ENCODE results near the gene PPFIA2.

PPFIA2 gene

GRCh38 chr12:81249976-81250375, 509.2 kb downstream of the PPFIA2 start:
- H3K36me3 ChIP-seq (ENCODE audit: insufficient read depth, low read length) = no peaks in the 10 kb centered on the region
- no peaks in the 10 kb centered on the region for H3K9me3 ChIP-seq (ENCODE audit: low read depth, low read length)
- H3K27ac ChIP-seq = no peak overlapping the region
- no peak for TF ChIP-seq POLR2AphosphoS5 (IDR thresholded peaks at IDR 0.05; ENCODE audit: borderline replicate concordance, low read depth, low read length)
- TF ChIP-seq EZH2 (IDR thresholded peaks at IDR 0.05) = no peak
- DNase-seq (ENCODE audit: low read depth, low spot score) = no peak
- H3K4me3 ChIP-seq = peak overlapping the region; percentile 38; the same call in 1 of the 2 replicates
- H3K9ac ChIP-seq (ENCODE audit: insufficient read length) = no peak overlapping the region

DNA sequence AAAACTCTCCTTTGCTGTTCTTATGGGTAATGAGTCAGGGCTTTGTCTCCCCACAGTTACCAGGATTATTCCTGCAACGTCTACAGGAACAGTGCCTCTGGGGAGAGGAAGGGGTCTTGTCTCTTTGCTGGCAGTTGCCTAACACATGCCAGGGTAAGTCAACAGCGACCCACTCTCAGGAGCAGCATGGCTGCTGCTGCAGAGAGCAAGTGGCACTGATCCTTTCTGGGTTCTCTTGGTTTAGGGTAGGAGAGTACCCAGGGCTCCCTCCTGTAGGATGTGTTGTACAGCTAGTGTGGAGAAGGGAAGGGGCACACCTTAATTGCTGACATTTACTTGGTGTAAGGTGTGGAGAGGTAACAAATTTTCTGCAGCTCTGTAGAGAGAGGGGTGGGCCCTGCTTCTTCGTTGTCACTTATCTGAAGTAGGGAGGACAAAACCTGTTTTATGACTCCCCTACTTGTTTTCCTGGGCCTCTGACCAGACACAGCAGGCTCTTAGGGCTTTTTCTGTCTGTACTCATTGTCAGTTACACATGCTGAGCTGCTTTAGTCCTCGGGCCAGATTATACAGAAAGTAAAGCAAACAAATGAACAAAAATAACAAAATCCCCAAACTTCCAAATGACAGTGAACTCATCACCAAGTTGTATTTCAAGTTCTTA, 513.1 kb downstream of the PPFIA2 start:
- Histone ChIP-seq H3K9ac (ENCODE audit: insufficient read length) (no peak overlapping the region), H3K36me3 (ENCODE audit: insufficient read depth, low read length) (no peaks in the 10 kb centered on the region), H3K27ac (no peak overlapping the region), H3K4me3 (no peak overlapping the region), H3K9me3 (ENCODE audit: low read depth, low read length) (no peaks in the 10 kb centered on the region)
- DNase-seq (ENCODE audit: low read depth, low spot score) = no peak
- TF ChIP-seq FOXP2 (optimal IDR thresholded peaks at IDR 0.05; ENCODE audit: control extremely low read depth, extremely low read length, insufficient read depth) (no peak), EZH2 (IDR thresholded peaks at IDR 0.05) (no peak), POLR2AphosphoS5 (IDR thresholded peaks at IDR 0.05; ENCODE audit: borderline replicate concordance, low read depth, low read length) (no peak)

GRCh38 chr12:81245458-81245857, 513.7 kb downstream of the PPFIA2 start:
- DNase-seq (ENCODE audit: low read depth, low spot score) = no peak
- Histone ChIP-seq H3K9ac (ENCODE audit: insufficient read length) (no peak overlapping the region), H3K27ac (no peak overlapping the region), H3K36me3 (ENCODE audit: insufficient read depth, low read length) (no peaks in the 10 kb centered on the region), H3K4me3 (no peak overlapping the region), H3K9me3 (ENCODE audit: low read depth, low read length) (no peaks in the 10 kb centered on the region)
- TF ChIP-seq POLR2AphosphoS5 (IDR thresholded peaks at IDR 0.05; ENCODE audit: borderline replicate concordance, low read depth, low read length) (no peak), FOXP2 (optimal IDR thresholded peaks at IDR 0.05; ENCODE audit: control extremely low read depth, extremely low read length, insufficient read depth) (no peak), EZH2 (IDR thresholded peaks at IDR 0.05) (no peak)

GRCh38 chr12:81231574-81232368, 527.4 kb downstream of the PPFIA2 start:
- DNase-seq (ENCODE audit: low read depth, low spot score) = no peak
- Histone ChIP-seq H3K4me3 (no peak overlapping the region), H3K9ac (ENCODE audit: insufficient read length) (no peak overlapping the region), H3K36me3 (ENCODE audit: insufficient read depth, low read length) (no peaks in the 10 kb centered on the region), H3K9me3 (ENCODE audit: low read depth, low read length) (no peaks in the 10 kb centered on the region), H3K27ac (no peak overlapping the region)
- TF ChIP-seq POLR2AphosphoS5 (IDR thresholded peaks at IDR 0.05; ENCODE audit: borderline replicate concordance, low read depth, low read length) (no peak), FOXP2 (optimal IDR thresholded peaks at IDR 0.05; ENCODE audit: control extremely low read depth, extremely low read length, insufficient read depth) (no peak), EZH2 (IDR thresholded peaks at IDR 0.05) (no peak)

- no peak for TF ChIP-seq FOXP2 (optimal IDR thresholded peaks at IDR 0.05; ENCODE audit: control extremely low read depth, extremely low read length, insufficient read depth)
- TF ChIP-seq EZH2 (IDR thresholded peaks at IDR 0.05) = no peak
- no peak for TF ChIP-seq POLR2AphosphoS5 (IDR thresholded peaks at IDR 0.05; ENCODE audit: borderline replicate concordance, low read depth, low read length)
- no peak for DNase-seq (ENCODE audit: low read depth, low spot score)
- no peak overlapping the region for H3K9ac ChIP-seq (ENCODE audit: insufficient read length)
- no peaks in the 10 kb centered on the region for H3K9me3 ChIP-seq (ENCODE audit: low read depth, low read length)
- no peak overlapping the region for H3K4me3 ChIP-seq
- H3K27ac ChIP-seq = no peak overlapping the region
- no peaks in the 10 kb centered on the region for H3K36me3 ChIP-seq (ENCODE audit: insufficient read depth, low read length)
Measured at GRCh38 chr12:81229759-81230158, 529.4 kb downstream of the PPFIA2 start.

GRCh38 chr12:81224626-81225025, 534.5 kb downstream of the PPFIA2 start:
- no peaks in the 10 kb centered on the region for H3K9me3 ChIP-seq (ENCODE audit: low read depth, low read length)
- TF ChIP-seq EZH2 (IDR thresholded peaks at IDR 0.05) (no peak), POLR2AphosphoS5 (IDR thresholded peaks at IDR 0.05; ENCODE audit: borderline replicate concordance, low read depth, low read length) (no peak)
- H3K9ac ChIP-seq (ENCODE audit: insufficient read length) = no peak overlapping the region
- H3K27ac ChIP-seq = no peak overlapping the region
- H3K4me3 ChIP-seq = no peak overlapping the region
- DNase-seq (ENCODE audit: low read depth, low spot score) = no peak
- H3K36me3 ChIP-seq (ENCODE audit: insufficient read depth, low read length) = no peaks in the 10 kb centered on the region

GRCh38 chr12:81222846-81223592, 536.1 kb downstream of the PPFIA2 start:
- no peak for TF ChIP-seq FOXP2 (optimal IDR thresholded peaks at IDR 0.05; ENCODE audit: control extremely low read depth, extremely low read length, insufficient read depth)
- TF ChIP-seq POLR2AphosphoS5 (IDR thresholded peaks at IDR 0.05; ENCODE audit: borderline replicate concordance, low read depth, low read length) = no peak
- no peak for TF ChIP-seq EZH2 (IDR thresholded peaks at IDR 0.05)
- peak overlapping the region; percentile 75; the same call in 1 of the 2 replicates for H3K27ac ChIP-seq
- no peaks in the 10 kb centered on the region for H3K9me3 ChIP-seq (ENCODE audit: low read depth, low read length)
- DNase-seq (ENCODE audit: low read depth, low spot score) = no peak
- no peaks in the 10 kb centered on the region for H3K36me3 ChIP-seq (ENCODE audit: insufficient read depth, low read length)
- no peak overlapping the region for H3K9ac ChIP-seq (ENCODE audit: insufficient read length)
- H3K4me3 ChIP-seq = peak overlapping the region; percentile 32; the same call in 1 of the 2 replicates

DNA sequence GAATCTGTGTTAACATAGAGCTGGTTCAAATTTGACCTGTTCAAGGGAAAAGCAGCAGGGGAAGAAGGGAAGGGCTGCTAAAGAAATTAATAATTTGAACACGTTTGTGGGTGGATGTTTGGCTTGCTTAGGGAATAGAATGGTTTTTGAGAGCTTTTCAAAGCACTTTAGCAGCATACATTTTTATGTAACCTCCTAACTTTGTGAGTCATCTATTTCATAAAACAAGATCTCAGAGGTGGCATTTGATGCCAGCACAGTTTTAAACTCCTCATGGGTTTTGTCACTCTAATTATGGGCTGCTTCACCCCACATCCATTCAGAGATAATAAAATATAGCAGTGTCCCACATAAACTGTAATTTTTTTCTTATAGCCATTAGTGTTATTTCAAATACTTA, 537.5 kb downstream of the PPFIA2 start:
- DNase-seq (ENCODE audit: low read depth, low spot score) = no peak

More for the DNA sequence above, 537.5 kb downstream of the PPFIA2 start:
- Histone ChIP-seq H3K9ac (ENCODE audit: insufficient read length) (no peak overlapping the region), H3K9me3 (ENCODE audit: low read depth, low read length) (no peaks in the 10 kb centered on the region), H3K36me3 (ENCODE audit: insufficient read depth, low read length) (no peaks in the 10 kb centered on the region), H3K4me3 (no peak overlapping the region), H3K27ac (peak overlapping the region; percentile 75)
- no peak for TF ChIP-seq FOXP2 (optimal IDR thresholded peaks at IDR 0.05; ENCODE audit: control extremely low read depth, extremely low read length, insufficient read depth)
- TF ChIP-seq EZH2 (IDR thresholded peaks at IDR 0.05) = no peak
- no peak for TF ChIP-seq POLR2AphosphoS5 (IDR thresholded peaks at IDR 0.05; ENCODE audit: borderline replicate concordance, low read depth, low read length)
